BJ (cell line): ENCODE data around the gene NDUFAB1. TPM values are rescaled to one million over a fixed set of nuclear protein-coding genes. Genes with fewer than 3 reads are reported as not detected.

Experiments used
- CTCF ChIA-PET: fragments of 350-600 bp; formaldehyde crosslinking; extraction: SDS; loops from one replicate; lab custom pipeline; 2021; ENCODE audit warnings: antibody characterized with exemption, inconsistent platforms; lab: Yijun Ruan, JAX
- POLR2A ChIA-PET: fragments of 300-600 bp; sonication (Branson Sonifier 250); formaldehyde crosslinking; extraction: SDS; loops from one replicate; lab custom pipeline; 2021; ENCODE audit warnings: antibody characterized with exemption; lab: Charles Lee
- DNase-seq: peaks from one replicate; pipeline ENCODE4 v3.0.0-alpha.2; 2011; ENCODE audit warnings: low read depth
- H3K27me3 ChIP-seq: 2 replicates; pipeline ENCODE4 v1.6.0; 2011; ENCODE audit warnings: low read length; ENCODE audit not compliant: control insufficient read depth, insufficient read depth
- H3K36me3 ChIP-seq: 2 replicates; pipeline ENCODE4 v1.5.1; 2011; ENCODE audit warnings: low read length; ENCODE audit not compliant: control insufficient read depth, insufficient read depth
- H3K4me3 ChIP-seq: 2 replicates; pipeline ENCODE4 v1.5.1; 2011; ENCODE audit warnings: low read depth, mild to moderate bottlenecking, control low read depth, low read length
- CTCF ChIP-seq: IDR thresholded peaks from 2 replicates; pipeline ENCODE4 v1.5.1; 2011; ENCODE audit warnings: low read depth, mild to moderate bottlenecking, control low read depth, inconsistent platforms, low read length, moderate library complexity; ENCODE audit not compliant: insufficient read depth
- polyA minus RNA-seq: library from RNA; depleted of rRNA, polyadenylated mRNA; stranded (reverse); fragments of >200 nt; gene quantifications from 2 replicates; pipeline ENCODE4 v1.2.3, GENCODE V29; 2011; rRNA and poly(A)+ RNA removed
- polyA plus RNA-seq: library from polyadenylated mRNA; depleted of rRNA; stranded (reverse); fragments of >200 nt; gene quantifications from 2 replicates; pipeline ENCODE4 v1.2.3, GENCODE V29; 2011; rRNA removed

Gene NDUFAB1
- polyA plus RNA-seq: 64.6 and 71.9 TPM in 2 replicates
- 8.5 and 12.7 TPM in 2 replicates for polyA minus RNA-seq

GRCh38 chr16:23595951-23596720, at the start of gene NDUFAB1:
NDUFAB1 (minus strand) TSS chr16:23596316; CDS start chr16:23596290, 26 bp downstream.
- peaks cover 12% of the 10 kb centered on the region for H3K36me3 ChIP-seq
- peak within 1 kb of the TSS; percentile 93 for H3K4me3 ChIP-seq
- ChIA-PET POLR2A (no interaction called here), CTCF (interaction anchor here (0.6 to 2.2 kb wide), 12 partner anchors 8 to 104 kb away, joined by 3 to 11 read pairs (median 4); partner anchors contain the start of gene UBFD1)
- H3K27me3 ChIP-seq: no peaks in the 10 kb centered on the region
- peak; percentile 74 for TF ChIP-seq CTCF
- peak; percentile 32 for DNase-seq

GRCh38 chr16:23642246-23642774, 46.2 kb upstream of the NDUFAB1 start:
- POLR2A ChIA-PET: interaction anchor here (0.7 kb wide), 1 partner anchor 31 kb away, joined by 3 read pairs; no protein-coding TSS in a partner anchor
- peak overlapping the region; percentile 99 for H3K4me3 ChIP-seq
- DNase-seq: no peak
- peaks cover 4% of the 10 kb centered on the region; the same call in 1 of the 2 replicates for H3K36me3 ChIP-seq
- CTCF ChIA-PET: no interaction called here
- TF ChIP-seq CTCF: no peak
- no peaks in the 10 kb centered on the region for H3K27me3 ChIP-seq

GRCh38 chr16:23640931-23641765, 45.0 kb upstream of the NDUFAB1 start, which contains the start of the genes DCTN5 and PALB2:
DCTN5 (plus strand) TSS chr16:23641466; CDS start chr16:23641543, 77 bp downstream.
PALB2 (minus strand) TSS chr16:23641310; CDS start chr16:23641157, 153 bp downstream.
- CTCF ChIA-PET: interaction anchor here (0.7 to 1.0 kb wide), 2 partner anchors 31 to 39 kb away, joined by 3 read pairs; no protein-coding TSS in a partner anchor

GRCh38 chr16:23640615-23640930, 44.5 kb upstream of the NDUFAB1 start:
- H3K4me3 ChIP-seq: peak overlapping the region; percentile 99
- POLR2A ChIA-PET: no interaction called here
- no peaks in the 10 kb centered on the region for H3K27me3 ChIP-seq
- CTCF ChIA-PET: interaction anchor here (1.0 kb wide), 1 partner anchor 39 kb away, joined by 3 read pairs; no protein-coding TSS in a partner anchor
- H3K36me3 ChIP-seq: peaks cover 6% of the 10 kb centered on the region; the same call in 1 of the 2 replicates
- no peak for TF ChIP-seq CTCF
- no peak for DNase-seq

More at GRCh38 chr16:23640931-23641765, 45.0 kb upstream of the NDUFAB1 start, which contains the start of the genes DCTN5 and PALB2:
- no peak for TF ChIP-seq CTCF
- POLR2A ChIA-PET: interaction anchor here (0.5 kb wide), 1 partner anchor 1270 kb away, joined by 8 read pairs; no protein-coding TSS in a partner anchor
- peak; percentile 66 for DNase-seq
- Histone ChIP-seq H3K27me3 (no peaks in the 10 kb centered on the region), H3K36me3 (peaks cover 4% of the 10 kb centered on the region; the same call in 1 of the 2 replicates), H3K4me3 (peak within 1 kb of the TSS; percentile 99)
